HFFc6 (cell line): ENCODE measurements around the gene ACAN. TPM values are rescaled to one million over a fixed set of nuclear protein-coding genes. Genes with fewer than 3 reads are reported as not detected.

Source experiments
- DNase-seq: peaks from one replicate; pipeline ENCODE4 v3.0.0-alpha.2; 2018
- H3K27ac Mint-ChIP-seq: 2 replicates; pipeline ENCODE4 v1.8.0; 2020; ENCODE audit warnings: mild to moderate bottlenecking, mixed read lengths
- H3K27me3 Mint-ChIP-seq: 2 replicates; pipeline ENCODE4 v1.8.0; 2021; ENCODE audit warnings: mild to moderate bottlenecking, moderate library complexity, mixed read lengths; ENCODE audit not compliant: insufficient read depth
- H3K36me3 Mint-ChIP-seq: 2 replicates; pipeline ENCODE4 v1.8.0; 2021; ENCODE audit warnings: low read depth, mixed read lengths
- H3K4me1 Mint-ChIP-seq: 2 replicates; pipeline ENCODE4 v1.8.0; 2020; ENCODE audit warnings: low read depth, mixed read lengths
- H3K4me3 Mint-ChIP-seq: 2 replicates; pipeline ENCODE4 v1.8.0; 2020; ENCODE audit warnings: mild to moderate bottlenecking, moderate library complexity, mixed read lengths
- H3K9me3 Mint-ChIP-seq: 2 replicates; pipeline ENCODE4 v1.8.0; 2020; ENCODE audit warnings: mild to moderate bottlenecking, mixed read lengths
- total RNA-seq, 6 experiments: library from RNA; stranded (reverse); fragmentation: NEBNext Ultra II Directional; extraction: Animal tissue kit (Norgen Biotek cat#: 25700); gene quantifications; 2 replicates in 1 of 6; 3 replicates in 5 of 6; pipeline ENCODE4 v1.2.3, GENCODE V29; 2021
- TF ChIP-seq, protein P1 (sequence below): fragments of 200-600 bp; sonication (generic); IDR thresholded peaks from 2 replicates; pipeline ENCODE4 v1.5.0; 2021; ENCODE audit warnings: antibody characterized with exemption, mild to moderate bottlenecking

Gene ACAN
- total RNA-seq, 6 experiments from 2014 or later = 0.02 to 0.14 (median 0.10) TPM; not detected in 3

DNA sequence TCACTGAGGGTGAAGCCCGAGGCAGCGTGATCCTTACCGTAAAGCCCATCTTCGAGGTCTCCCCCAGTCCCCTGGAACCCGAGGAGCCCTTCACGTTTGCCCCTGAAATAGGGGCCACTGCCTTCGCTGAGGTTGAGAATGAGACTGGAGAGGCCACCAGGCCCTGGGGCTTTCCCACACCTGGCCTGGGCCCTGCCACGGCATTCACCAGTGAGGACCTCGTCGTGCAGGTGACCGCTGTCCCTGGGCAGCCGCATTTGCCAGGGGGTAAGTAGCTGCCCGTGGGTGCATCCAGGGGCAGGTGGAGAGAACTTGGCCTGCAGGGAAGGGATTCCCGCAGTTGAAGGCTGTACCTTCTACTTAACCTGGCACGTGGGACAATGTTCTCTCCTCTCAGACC is 42.4 kb downstream of the ACAN start:
- TF ChIP-seq, protein P1, sequence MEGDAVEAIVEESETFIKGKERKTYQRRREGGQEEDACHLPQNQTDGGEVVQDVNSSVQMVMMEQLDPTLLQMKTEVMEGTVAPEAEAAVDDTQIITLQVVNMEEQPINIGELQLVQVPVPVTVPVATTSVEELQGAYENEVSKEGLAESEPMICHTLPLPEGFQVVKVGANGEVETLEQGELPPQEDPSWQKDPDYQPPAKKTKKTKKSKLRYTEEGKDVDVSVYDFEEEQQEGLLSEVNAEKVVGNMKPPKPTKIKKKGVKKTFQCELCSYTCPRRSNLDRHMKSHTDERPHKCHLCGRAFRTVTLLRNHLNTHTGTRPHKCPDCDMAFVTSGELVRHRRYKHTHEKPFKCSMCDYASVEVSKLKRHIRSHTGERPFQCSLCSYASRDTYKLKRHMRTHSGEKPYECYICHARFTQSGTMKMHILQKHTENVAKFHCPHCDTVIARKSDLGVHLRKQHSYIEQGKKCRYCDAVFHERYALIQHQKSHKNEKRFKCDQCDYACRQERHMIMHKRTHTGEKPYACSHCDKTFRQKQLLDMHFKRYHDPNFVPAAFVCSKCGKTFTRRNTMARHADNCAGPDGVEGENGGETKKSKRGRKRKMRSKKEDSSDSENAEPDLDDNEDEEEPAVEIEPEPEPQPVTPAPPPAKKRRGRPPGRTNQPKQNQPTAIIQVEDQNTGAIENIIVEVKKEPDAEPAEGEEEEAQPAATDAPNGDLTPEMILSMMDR = no peak
- no peak overlapping the region for H3K27ac Mint-ChIP-seq
- no peaks in the 10 kb centered on the region for H3K36me3 Mint-ChIP-seq
- H3K27me3 Mint-ChIP-seq = peaks cover 43% of the 10 kb centered on the region
- no peaks in the 10 kb centered on the region for H3K4me1 Mint-ChIP-seq
- no peak for DNase-seq
- no peaks in the 10 kb centered on the region for H3K9me3 Mint-ChIP-seq
- H3K4me3 Mint-ChIP-seq = no peak overlapping the region

GRCh38 chr15:88847144-88847543 is 43.9 kb downstream of the ACAN start:
- no peak overlapping the region for H3K4me3 Mint-ChIP-seq
- H3K36me3 Mint-ChIP-seq = no peaks in the 10 kb centered on the region
- H3K27ac Mint-ChIP-seq = no peak overlapping the region
- H3K4me1 Mint-ChIP-seq = no peaks in the 10 kb centered on the region
- DNase-seq = no peak
- TF ChIP-seq, protein P1 = no peak
- H3K27me3 Mint-ChIP-seq = peaks cover 40% of the 10 kb centered on the region
- H3K9me3 Mint-ChIP-seq = no peaks in the 10 kb centered on the region

DNA sequence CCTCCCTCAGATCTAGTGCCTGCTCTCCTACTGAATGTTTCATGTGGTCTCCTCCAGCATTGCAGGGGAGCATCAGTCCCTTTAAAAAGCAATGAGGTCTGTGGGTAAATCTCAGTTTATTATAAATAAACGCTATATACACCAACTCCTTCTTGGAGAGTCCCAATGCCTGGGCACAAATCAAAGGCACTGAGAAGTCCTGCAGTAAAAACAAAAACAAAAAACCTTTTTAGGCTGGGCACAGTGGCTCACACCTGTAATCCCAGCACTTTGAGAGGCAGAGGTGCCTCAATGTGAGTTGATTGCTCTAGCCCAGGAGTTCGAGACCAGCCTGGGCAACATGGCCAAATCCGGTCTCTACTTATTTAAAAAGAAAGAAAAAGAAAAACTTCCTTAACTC is 45.0 kb downstream of the ACAN start:
- no peak for DNase-seq
- H3K36me3 Mint-ChIP-seq = no peaks in the 10 kb centered on the region
- no peaks in the 10 kb centered on the region for H3K4me1 Mint-ChIP-seq
- H3K4me3 Mint-ChIP-seq = no peak overlapping the region
- H3K9me3 Mint-ChIP-seq = no peaks in the 10 kb centered on the region
- no peak overlapping the region for H3K27ac Mint-ChIP-seq
- TF ChIP-seq, protein P1 = no peak
- H3K27me3 Mint-ChIP-seq = peaks cover 37% of the 10 kb centered on the region

DNA sequence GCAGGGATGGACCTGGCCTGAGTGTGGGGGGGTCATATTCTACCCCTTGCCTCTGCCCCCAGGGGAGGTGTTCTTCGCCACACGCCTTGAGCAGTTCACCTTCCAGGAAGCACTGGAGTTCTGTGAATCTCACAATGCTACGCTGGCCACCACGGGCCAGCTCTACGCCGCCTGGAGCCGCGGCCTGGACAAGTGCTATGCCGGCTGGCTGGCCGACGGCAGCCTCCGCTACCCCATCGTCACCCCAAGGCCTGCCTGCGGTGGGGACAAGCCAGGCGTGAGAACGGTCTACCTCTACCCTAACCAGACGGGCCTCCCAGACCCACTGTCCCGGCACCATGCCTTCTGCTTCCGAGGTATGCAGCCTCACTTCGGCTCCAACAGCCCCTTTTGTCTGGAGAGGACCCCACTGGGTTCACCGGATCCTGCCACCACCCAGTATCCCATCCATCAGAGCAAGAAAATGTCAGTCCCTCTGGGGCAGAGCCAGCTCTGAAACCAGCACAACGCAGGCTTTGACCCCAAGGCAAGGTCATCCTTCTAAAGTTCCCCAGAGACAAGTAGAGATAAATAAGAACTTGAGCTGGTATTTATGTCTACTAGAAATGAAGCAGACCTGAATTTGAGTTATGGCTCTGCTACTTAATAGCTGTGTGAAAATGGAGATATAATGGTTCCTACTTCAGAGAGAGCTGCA is 46.3 kb downstream of the ACAN start:
- Mint-ChIP-seq H3K27ac (no peak overlapping the region), H3K9me3 (no peaks in the 10 kb centered on the region; the same call in 1 of the 2 replicates), H3K27me3 (peaks cover 37% of the 10 kb centered on the region), H3K4me1 (no peaks in the 10 kb centered on the region), H3K4me3 (no peak overlapping the region), H3K36me3 (no peaks in the 10 kb centered on the region)
- TF ChIP-seq, protein P1 = no peak
- no peak for DNase-seq

GRCh38 chr15:88852476-88852875 is 49.2 kb downstream of the ACAN start:
- no peaks in the 10 kb centered on the region for H3K36me3 Mint-ChIP-seq
- peaks cover 34% of the 10 kb centered on the region for H3K27me3 Mint-ChIP-seq
- H3K4me3 Mint-ChIP-seq = no peak overlapping the region
- no peaks in the 10 kb centered on the region for H3K4me1 Mint-ChIP-seq
- no peak for DNase-seq
- TF ChIP-seq, protein P1 = no peak
- H3K9me3 Mint-ChIP-seq = peaks cover 9% of the 10 kb centered on the region
- H3K27ac Mint-ChIP-seq = no peak overlapping the region
